Duodenal mucosa (tissue), 2 donors: ENCODE data around the gene GABBR2.

ENCODE experiments used
- H3K27ac ChIP-seq: one replicate; pipeline ENCODE4 v1.7.0; 2013; ENCODE audit warnings: low read depth, low read length
- H3K27me3 ChIP-seq, 2 donors: one replicate each; pipeline ENCODE4 v1.7.0; 2013; ENCODE audit warnings: low read length in 2 of 2, control low read depth in 1 of 2; ENCODE audit not compliant: insufficient read depth in 2 of 2, control insufficient read depth in 1 of 2
- H3K36me3 ChIP-seq, 2 donors: one replicate each; pipeline ENCODE4 v1.7.0; 2013; ENCODE audit warnings: low read length in 2 of 2, control low read depth in 1 of 2; ENCODE audit not compliant: insufficient read depth in 2 of 2, control insufficient read depth in 1 of 2
- H3K4me1 ChIP-seq, 2 donors: one replicate each; pipeline ENCODE4 v1.7.0; 2013; ENCODE audit warnings: low read length in 2 of 2, control low read depth in 1 of 2; ENCODE audit not compliant: insufficient read depth in 2 of 2, control insufficient read depth in 1 of 2
- H3K4me3 ChIP-seq, 2 donors: one replicate each; pipeline ENCODE4 v1.7.0; 2013; ENCODE audit warnings: low read length in 2 of 2, low read depth in 1 of 2
- H3K9ac ChIP-seq, 2 donors: one replicate each; pipeline ENCODE4 v1.7.0; 2013; ENCODE audit warnings: low read length in 2 of 2, low read depth in 1 of 2
- H3K9me3 ChIP-seq, 2 donors: one replicate each; pipeline ENCODE4 v1.7.0; 2013; ENCODE audit warnings: low read length in 2 of 2, control low read depth in 1 of 2; ENCODE audit not compliant: control insufficient read depth in 1 of 2

Gene GABBR2

DNA sequence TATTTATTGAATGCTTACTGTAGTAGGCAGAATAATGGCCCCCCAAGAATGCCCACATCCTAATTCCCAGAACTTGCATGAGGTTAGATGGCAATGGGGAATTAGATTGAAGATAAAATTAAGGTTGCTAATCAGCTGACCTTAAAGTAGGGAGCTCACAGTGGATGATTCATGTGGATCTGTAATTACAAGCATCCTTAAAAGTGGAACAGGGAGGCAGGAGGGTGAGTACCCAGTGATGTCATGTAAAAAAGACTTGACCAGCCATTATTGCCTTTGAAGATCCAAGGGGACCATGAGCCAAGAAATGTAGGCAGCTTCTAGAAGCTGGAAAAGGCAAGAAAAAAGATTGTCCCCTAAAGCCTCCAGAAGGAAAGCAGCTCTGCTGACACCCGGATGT lies 71.4 kb downstream of the GABBR2 start:
- Histone ChIP-seq H3K4me1 (no peaks in the 10 kb centered on the region), H3K36me3 (no peaks in the 10 kb centered on the region), H3K9ac (no peak overlapping the region), H3K9me3 (no peaks in the 10 kb centered on the region), H3K27ac (no peak overlapping the region), H3K4me3 (no peak overlapping the region), H3K27me3 (no peaks in the 10 kb centered on the region)

DNA sequence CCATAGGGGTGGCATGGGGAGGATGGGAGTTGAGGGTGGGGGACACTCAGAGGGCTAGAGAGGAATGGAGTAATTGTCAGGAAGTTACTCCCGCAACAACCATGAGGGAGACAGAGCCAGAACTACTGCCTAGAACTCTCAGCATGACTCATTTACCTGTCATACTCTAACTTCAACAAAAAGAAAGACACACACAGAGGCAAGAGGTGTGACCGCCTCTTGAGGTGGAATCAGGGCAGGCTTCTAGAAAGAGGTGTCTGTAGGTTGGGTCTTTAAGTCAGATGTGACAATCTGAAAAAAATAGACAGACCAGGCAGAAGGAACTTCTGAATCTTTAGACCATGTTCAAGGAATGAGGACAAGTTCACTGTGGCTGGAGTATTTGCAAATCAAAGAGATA lies 73.4 kb downstream of the GABBR2 start:
- Histone ChIP-seq H3K4me1 (no peaks in the 10 kb centered on the region), H3K9me3 (no peaks in the 10 kb centered on the region), H3K27me3 (no peaks in the 10 kb centered on the region), H3K27ac (no peak overlapping the region), H3K36me3 (no peaks in the 10 kb centered on the region), H3K9ac (no peak overlapping the region), H3K4me3 (no peak overlapping the region)

DNA sequence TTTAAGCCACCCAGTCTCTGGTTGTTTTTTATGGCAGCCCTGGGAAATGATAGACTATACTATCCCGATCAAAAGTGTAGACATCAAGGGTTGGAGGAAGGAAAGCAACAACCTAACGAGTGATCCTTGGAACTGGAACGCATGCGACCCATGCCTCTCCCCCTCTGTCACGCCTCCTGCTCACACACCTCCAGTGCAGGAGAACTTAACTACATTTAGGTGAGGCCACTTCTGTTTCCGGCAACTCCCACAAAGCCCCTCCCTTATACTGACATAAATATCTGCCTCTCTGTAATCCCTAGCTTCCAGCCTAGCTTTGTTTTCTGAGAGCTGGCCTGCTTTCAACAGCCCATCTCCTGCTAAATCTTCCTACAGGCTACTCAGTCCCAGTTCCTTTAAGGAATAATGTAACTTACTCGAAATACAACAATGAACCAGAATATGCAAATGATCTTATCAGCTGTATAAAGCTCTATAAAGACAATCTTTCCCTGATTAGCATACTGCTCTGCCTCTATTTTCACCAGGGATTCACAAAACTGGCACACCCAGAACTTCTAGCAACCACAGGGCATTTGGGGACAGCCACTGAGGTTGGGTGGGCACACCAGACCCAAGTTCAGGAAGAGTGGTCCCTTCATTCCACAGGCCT lies 73.9 kb downstream of the GABBR2 start:
- Histone ChIP-seq H3K27me3 (no peaks in the 10 kb centered on the region), H3K9ac (no peak overlapping the region), H3K36me3 (no peaks in the 10 kb centered on the region), H3K4me3 (no peak overlapping the region), H3K9me3 (no peaks in the 10 kb centered on the region), H3K27ac (no peak overlapping the region), H3K4me1 (no peaks in the 10 kb centered on the region)

DNA sequence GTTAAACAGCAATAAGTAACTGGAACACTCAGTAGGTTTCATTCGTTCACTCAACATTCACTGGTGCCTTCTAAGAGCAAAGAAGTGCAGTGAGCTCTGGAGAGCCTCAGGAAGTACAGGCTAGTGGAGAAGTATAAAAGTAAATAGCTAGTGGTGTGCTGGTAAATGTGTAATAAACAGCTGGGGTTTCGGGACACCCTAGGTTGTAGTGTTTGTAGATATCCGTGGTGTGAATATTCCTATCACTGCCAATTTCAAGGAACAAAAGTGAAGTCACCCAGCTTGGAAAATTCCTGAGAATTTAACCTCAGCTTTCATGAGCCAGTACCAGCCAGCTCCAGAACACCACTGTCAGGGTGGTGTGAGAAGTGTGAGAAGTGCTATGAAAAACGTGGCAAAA lies 75.9 kb downstream of the GABBR2 start:
- Histone ChIP-seq H3K4me3 (no peak overlapping the region), H3K9me3 (no peaks in the 10 kb centered on the region), H3K27ac (no peak overlapping the region), H3K36me3 (no peaks in the 10 kb centered on the region), H3K4me1 (no peaks in the 10 kb centered on the region), H3K9ac (no peak overlapping the region), H3K27me3 (no peaks in the 10 kb centered on the region)

DNA sequence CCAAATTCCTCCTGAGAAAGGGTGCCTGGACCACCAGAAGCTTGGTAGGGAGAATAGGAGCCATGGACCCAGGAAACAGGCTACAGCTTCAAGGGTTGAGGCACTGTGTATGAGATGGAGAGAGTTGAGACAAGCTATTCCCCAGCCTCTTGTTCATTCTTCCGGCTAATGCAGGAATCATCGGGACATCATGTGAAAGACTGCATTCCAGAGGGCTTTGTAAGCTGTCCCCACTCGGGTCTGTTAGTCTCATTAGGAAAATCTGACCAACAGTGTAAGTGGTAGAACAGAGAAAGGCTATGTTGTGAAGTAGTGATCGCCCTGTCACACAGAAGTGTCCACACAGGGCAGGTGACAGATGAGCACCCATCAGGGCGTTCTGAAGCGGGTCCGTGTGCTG lies 81.4 kb downstream of the GABBR2 start:
- H3K9me3 ChIP-seq, result no peaks in the 10 kb centered on the region
- no peaks in the 10 kb centered on the region for H3K36me3 ChIP-seq
- H3K4me3 ChIP-seq, result no peak overlapping the region
- no peak overlapping the region for H3K27ac ChIP-seq
- H3K27me3 ChIP-seq, result peaks cover 5 to 10% of the 10 kb centered on the region in 2 donors
- no peak overlapping the region for H3K9ac ChIP-seq
- no peaks in the 10 kb centered on the region for H3K4me1 ChIP-seq

DNA sequence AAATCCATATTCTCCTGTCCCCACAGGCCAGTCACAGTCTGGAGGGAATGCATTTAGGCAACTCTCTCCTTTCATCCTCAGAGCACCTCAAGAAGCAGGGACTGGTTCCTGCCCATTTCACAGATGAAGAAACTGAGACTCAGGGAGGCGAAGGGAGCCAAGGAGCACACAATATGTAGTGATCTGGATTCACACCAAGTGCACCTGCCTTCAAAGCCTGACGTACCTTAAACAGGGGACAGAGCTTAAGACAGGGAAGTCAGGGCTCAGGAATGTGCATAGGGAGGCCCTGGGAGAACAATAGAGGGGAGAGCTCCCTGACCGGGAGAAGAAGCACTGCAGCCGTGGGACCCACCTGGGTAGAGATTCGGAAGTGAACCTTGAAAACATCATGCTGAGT lies 83.0 kb downstream of the GABBR2 start:
- Histone ChIP-seq H3K9ac (no peak overlapping the region), H3K36me3 (no peaks in the 10 kb centered on the region), H3K4me3 (no peak overlapping the region), H3K27me3 (peaks cover 8 to 10% of the 10 kb centered on the region in 2 donors), H3K9me3 (no peaks in the 10 kb centered on the region), H3K27ac (no peak overlapping the region), H3K4me1 (no peaks in the 10 kb centered on the region)

DNA sequence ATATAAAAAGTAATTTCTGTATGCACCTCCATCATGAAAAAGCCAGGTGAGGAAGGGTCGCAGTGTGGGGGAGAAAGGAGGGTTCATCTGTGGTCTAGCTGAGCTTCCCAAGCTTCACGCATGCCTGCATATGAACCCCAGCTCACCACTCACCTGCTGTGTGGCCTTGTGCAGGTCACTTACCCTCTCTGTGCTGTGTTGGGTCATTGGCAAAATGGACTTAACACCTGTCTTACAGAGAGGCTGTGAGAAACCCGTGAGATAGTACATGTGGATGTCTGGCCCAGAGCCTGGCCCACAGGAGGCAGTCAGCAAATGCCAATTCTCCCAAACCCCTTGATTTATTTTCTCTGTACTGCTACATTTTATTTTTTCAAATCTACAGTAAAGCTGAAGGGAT lies 88.9 kb downstream of the GABBR2 start:
- H3K27ac ChIP-seq, result no peak overlapping the region
- no peaks in the 10 kb centered on the region for H3K36me3 ChIP-seq
- H3K9ac ChIP-seq, result no peak overlapping the region
- H3K9me3 ChIP-seq, result no peaks in the 10 kb centered on the region
- peaks cover 0 to 10% of the 10 kb centered on the region in 2 donors for H3K27me3 ChIP-seq
- no peak overlapping the region for H3K4me3 ChIP-seq
- H3K4me1 ChIP-seq, result no peaks in the 10 kb centered on the region

DNA sequence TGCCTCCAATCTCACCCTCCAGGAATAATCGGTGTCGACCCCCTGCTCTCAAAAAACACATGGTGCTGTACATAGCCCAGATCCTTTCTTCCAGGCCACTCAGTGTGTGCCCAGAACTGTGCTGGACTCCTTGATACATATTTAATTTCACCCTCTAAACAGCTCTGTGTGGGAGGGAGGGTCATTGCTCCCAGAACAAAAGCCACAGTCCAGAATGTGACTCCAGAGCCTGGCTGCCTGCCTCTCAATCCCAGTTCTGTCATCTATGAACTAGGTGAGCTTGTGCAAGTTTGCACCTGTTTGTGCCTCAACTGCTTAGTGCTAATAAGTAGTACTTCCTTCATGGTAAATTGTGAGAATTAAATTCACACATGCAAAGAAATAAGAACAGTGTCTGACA lies 93.1 kb downstream of the GABBR2 start:
- H3K27ac ChIP-seq, result no peak overlapping the region
- peaks cover 0 to 5% of the 10 kb centered on the region in 2 donors for H3K27me3 ChIP-seq
- H3K9me3 ChIP-seq, result no peaks in the 10 kb centered on the region

DNA sequence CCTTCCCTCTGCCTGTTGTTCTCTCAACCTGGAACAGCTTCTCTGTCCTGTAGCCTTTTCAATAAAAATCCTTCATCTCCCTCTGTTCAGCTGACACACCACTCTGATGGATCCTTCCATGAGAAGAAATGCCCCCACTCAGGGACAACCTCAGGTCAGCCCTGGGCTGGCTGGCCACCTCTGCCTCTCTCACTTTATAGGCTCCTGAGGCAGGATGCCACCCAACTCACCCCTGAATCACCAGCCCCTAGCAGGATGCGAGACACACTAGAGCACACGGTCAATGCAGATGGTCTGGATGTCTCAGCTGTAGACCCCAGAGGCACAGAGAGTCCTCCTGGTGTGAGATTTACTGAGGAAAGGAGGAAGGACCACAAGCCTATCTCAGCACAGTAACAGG lies 93.8 kb downstream of the GABBR2 start:
- H3K27me3 ChIP-seq, result peaks cover 0 to 5% of the 10 kb centered on the region in 2 donors
- no peak overlapping the region for H3K27ac ChIP-seq
- H3K4me1 ChIP-seq, result no peaks in the 10 kb centered on the region
- no peaks in the 10 kb centered on the region for H3K9me3 ChIP-seq
- no peak overlapping the region for H3K9ac ChIP-seq
- no peaks in the 10 kb centered on the region for H3K36me3 ChIP-seq
- no peak overlapping the region for H3K4me3 ChIP-seq

More for the DNA sequence above, 93.1 kb downstream of the GABBR2 start:
- no peaks in the 10 kb centered on the region for H3K36me3 ChIP-seq
- no peak overlapping the region for H3K9ac ChIP-seq
- H3K4me1 ChIP-seq, result no peaks in the 10 kb centered on the region
- no peak overlapping the region for H3K4me3 ChIP-seq

DNA sequence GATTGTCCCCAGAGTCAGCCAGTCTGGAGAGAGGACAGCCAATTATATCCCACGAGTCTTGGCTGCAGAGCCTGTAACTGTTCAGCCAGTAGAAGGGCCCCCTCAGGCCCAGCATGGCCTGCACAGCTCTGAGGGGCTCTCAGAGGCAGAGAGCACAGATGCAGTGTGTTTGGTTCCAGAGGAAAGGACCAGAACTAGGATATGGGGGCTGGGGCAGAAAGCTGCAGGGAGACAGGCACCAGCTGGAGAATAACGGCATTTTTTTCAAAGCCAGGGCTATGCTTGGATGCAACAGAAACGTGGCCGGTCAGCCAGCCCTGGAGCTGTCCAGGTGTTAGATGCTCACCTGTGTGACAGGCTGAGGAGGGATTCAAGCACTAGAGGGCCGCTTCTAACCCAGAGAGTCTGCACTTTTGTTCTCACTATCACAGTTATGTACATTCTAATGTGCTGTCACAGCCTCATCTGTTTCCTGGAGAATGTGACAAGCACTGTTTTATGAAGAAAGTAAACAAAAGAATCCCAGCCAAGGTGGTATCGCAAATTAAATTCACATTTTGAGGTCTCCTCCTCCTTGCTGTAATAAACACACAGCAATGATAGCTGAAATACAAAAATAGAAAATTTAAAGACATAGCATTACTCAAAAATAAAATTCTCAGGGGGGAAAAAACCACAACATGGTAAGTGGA lies 96.5 kb downstream of the GABBR2 start:
- Histone ChIP-seq H3K9ac (no peak overlapping the region), H3K9me3 (no peaks in the 10 kb centered on the region), H3K27ac (no peak overlapping the region), H3K36me3 (no peaks in the 10 kb centered on the region), H3K27me3 (peaks cover 0 to 5% of the 10 kb centered on the region in 2 donors), H3K4me1 (no peaks in the 10 kb centered on the region), H3K4me3 (no peak overlapping the region)
